Forelimb muscle (tissue), 1 donor: ENCODE measurements around the gene ARFGEF3. TPM values are rescaled to one million over a fixed set of nuclear protein-coding genes. Genes with fewer than 3 reads are reported as not detected.

ENCODE experiments used
- DNase-seq: peaks from one replicate; pipeline ENCODE4 v3.0.0-alpha.2; 2013; ENCODE audit warnings: low read depth
- polyA plus RNA-seq: library from polyadenylated mRNA; unstranded; fragments of 120-200 nt; gene quantifications from one replicate; pipeline ENCODE4 v1.2.1, GENCODE V29; 2013; ENCODE audit not compliant: insufficient read length

The ARFGEF3 gene
- polyA plus RNA-seq, 1 donor: 1.7 TPM

GRCh38 chr6:138307352-138307751 lies 145.6 kb downstream of the ARFGEF3 start:
- no peak for DNase-seq

- DNase-seq: no peak
Measured at GRCh38 chr6:138307816-138308730, 146.3 kb downstream of the ARFGEF3 start.

- no peak for DNase-seq
Measured at GRCh38 chr6:138308731-138309110, 147.0 kb downstream of the ARFGEF3 start.

DNA sequence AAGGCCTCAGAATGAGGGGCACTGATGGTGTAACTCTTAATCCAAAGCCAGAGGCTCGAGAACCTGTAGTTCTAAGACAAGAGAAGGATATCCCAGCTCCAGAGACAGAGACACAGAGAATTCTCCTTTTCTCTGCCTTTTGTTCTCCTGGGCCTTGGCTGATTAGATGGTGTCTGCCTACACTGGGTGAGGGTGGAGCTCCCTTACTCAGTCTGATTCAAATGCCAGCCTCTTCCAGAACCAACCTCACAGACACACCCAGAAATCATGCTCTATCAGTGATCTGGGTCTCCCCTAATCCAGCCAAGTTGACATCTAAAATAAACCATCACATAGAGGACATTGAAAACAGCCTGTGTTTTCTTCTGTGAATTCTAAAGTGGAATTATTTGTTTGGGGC lies 148.0 kb downstream of the ARFGEF3 start:
- DNase-seq: no peak

DNA sequence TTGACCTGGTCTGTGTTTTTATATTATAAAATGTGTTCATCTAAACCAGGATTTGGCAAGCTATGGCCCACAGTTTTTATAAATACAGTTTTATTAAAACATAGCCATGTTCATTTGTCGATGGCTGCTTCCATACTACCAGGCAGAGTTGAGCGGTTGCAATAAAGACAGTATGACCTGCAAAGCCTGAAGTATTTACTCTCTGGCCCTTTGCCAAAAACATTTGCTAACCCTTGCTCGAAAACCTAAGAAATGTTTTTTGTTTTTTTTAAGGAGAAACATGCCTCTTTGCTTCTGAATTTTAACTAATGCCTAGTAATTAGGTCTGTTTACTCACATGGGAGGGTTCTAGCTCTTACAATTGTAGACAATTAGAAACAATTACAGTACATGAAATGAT lies 148.6 kb downstream of the ARFGEF3 start:
- no peak for DNase-seq

GRCh38 chr6:138310821-138311220 lies 149.1 kb downstream of the ARFGEF3 start:
- DNase-seq: no peak

DNA sequence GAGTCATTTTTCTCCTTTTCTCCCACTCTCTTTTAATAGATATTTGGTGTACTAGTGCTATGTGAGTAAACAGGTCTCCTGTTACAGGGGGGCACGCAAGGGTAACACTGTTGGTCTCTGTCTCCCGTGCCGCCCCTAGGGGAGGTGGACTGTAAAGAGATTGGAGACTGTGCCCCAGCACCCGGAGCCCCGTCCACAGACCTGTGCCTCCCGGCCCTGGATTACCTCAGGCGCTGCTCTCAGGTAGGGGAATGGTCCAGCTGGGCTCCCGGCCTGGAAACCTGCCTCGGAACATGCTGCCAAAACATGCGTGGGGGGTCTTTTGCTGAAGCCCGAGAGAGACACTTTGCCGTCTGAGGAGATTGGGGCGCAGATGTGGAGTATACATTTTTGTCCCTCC lies 149.5 kb downstream of the ARFGEF3 start:
- DNase-seq: no peak

DNA sequence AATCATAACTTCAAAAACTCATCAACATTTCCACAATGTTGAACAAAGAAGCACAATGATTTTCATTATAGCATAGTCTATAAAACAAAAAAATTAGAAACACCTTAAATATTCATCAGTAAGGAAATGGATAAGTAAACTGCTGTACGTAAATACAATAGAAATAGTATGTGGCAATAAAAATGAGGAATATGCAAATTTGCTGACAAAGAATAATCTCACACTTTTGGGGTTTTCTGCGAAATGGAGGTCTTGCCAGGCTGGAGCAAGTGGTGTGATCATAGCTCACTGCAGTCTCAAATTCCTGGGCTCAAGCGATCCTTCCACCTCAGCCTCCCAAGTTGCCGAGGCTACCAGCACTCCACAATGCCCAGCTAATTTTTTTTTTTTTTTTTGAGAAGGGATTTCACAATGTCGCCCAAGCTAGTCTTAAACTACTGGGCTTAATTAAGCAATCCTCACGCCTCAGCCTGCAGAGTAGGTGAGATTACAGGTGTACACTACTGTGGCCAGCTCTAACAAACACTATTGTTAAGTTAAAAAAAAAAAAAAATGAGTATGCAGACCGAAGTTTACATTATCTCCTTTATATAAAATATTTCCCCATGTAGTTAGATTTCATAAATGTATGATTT lies 157.1 kb downstream of the ARFGEF3 start:
- DNase-seq: no peak

DNA sequence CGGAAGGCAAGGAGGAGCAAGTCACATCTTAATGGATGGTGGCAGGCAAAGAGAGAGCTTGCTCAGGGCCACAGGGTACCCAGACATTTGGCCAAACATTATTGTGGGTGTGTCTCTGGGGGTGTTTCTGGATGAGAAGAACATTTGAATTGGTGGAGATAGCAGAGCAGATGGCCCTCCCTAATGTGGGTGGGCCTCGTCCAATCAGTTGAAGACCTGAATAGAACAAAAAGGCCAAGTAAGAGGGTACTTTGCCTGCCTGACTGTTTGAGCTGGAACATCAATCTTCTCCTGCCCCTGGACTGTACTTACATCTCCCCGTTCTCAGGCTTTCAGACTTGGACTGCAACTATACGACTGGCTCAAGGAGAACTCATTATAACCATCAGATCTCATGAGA lies 160.2 kb downstream of the ARFGEF3 start:
- no peak for DNase-seq

GRCh38 chr6:138323821-138324220 lies 162.1 kb downstream of the ARFGEF3 start:
- DNase-seq: no peak

GRCh38 chr6:138328210-138328609 lies 166.5 kb downstream of the ARFGEF3 start:
- DNase-seq: no peak

DNA sequence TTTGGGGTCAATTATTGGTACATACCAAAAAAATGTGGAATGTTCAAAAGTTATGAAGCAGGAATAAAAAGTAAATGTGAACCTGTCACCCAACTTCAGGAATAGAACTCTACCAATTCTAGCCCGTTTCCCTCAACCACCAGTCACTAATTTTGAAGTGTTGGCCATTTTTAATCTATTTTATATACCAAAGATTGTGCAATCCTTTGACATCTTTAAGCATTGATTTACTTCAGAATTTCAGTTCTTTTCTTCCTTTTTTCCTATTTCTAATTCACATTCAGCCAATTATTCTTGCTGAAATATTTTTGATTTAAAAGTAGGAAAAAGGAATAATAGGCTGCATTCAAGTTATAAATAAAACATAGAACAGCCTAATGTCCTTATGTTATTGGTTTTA lies 169.0 kb downstream of the ARFGEF3 start:
- DNase-seq: no peak

DNA sequence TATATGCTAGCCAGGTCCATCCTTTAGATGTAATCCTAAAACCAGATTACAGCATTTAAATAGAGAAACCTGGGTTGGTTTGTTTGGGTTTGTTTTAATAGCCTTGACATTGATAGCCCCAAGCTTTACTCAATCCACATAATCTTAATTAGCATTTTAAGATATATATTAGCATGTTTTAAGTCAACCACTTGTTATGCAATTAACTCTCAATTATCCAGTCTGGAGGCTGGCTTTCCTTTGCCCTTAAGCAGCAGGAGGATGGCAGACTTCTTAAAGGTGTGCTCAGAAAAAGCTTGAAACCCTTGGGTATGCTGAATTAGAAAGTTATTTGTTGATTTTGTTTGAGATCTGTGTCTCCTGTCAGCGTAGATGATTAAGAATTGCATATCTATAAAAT lies 169.7 kb downstream of the ARFGEF3 start:
- no peak for DNase-seq

GRCh38 chr6:138331984-138332383 lies 170.2 kb downstream of the ARFGEF3 start:
- no peak for DNase-seq

GRCh38 chr6:138334000-138334399 lies 172.3 kb downstream of the ARFGEF3 start:
- no peak for DNase-seq

DNA sequence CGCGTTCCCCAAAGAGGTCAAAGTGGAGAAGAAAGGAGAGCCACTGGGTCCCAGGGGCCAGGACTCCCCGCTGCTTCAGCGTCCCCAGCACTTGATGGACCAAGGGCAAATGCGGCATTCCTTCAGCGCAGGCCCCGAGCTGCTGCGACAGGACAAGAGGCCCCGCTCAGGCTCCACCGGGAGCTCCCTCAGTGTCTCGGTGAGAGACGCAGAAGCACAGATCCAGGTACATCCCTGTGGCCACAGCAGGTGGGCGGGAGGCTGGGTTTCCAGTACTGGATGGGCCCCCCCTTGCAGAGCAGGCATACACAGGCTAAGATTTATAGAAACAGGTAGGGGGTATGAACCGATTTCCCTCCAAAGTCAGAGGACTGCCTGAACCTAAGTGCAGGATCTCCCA lies 173.2 kb downstream of the ARFGEF3 start:
- no peak for DNase-seq

DNA sequence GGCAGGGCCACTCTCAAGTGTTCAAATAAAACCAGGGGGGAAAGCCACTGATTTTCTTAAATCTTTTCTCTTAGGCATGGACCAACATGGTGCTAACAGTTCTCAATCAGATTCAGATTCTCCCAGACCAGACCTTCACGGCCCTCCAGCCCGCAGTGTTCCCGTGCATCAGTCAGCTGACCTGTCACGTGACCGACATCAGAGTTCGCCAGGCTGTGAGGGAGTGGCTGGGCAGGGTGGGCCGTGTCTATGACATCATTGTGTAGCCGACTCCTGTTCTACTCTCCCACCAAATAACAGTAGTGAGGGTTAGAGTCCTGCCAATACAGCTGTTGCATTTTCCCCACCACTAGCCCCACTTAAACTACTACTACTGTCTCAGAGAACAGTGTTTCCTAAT lies 174.5 kb downstream of the ARFGEF3 start:
- no peak for DNase-seq

- DNase-seq: no peak
Measured at GRCh38 chr6:138337076-138337475, 175.3 kb downstream of the ARFGEF3 start.

DNA sequence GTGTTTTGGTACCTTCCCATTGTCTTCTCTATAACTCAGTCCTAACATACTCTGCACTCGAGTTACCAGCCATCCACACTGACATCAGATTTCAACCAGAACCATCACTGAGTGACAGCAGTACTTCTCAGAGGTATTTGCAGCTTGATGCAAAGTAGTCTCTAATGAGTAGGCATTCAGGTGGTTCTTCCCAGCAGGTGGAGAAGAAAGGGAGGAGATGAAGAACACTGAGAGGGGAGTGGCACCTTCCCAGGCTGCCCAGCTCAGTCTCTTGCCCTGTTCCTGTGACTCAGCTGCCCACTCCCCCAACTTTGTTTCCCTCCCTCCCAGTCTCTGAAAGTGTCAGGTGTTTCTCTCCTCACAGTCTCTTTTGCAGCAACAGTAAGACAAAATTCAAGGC lies 177.3 kb downstream of the ARFGEF3 start:
- DNase-seq: no peak

- no peak for DNase-seq
Measured at GRCh38 chr6:138341176-138341575, 179.4 kb downstream of the ARFGEF3 start.

GRCh38 chr6:138343112-138343511 lies 181.4 kb downstream of the ARFGEF3 start:
- no peak for DNase-seq

DNA sequence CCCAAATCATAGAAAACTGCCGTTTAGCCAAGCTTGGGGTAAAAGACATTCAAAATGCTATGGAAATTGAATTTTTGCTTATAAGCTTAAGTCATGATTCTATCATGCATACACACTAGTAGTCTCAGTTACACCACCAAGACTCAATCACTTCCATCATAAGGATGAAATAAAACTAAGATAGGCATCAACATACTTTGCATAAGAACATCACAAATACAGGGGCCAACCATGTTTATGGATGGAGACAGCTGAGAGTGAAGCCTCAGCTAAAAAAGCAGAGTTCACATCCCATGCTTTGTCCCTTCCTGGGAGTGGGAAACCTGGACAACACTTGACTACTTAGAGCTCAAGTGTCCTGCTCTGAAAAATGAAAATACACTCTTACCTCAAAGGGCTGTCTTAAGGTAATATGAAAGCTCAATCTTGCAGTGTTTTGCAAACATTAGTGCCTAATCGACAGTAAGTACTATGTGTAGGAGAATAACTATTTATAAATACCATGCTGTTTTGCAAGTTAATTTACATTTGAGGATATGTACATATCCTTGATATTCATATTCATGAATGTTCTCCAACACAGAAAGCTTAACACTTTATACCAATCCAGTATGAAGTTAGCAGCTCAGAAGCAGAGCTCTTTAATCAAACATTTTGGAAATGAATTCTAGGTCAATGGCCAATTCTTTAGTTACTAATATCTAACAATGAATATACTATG lies 184.0 kb downstream of the ARFGEF3 start:
- no peak for DNase-seq
